Measurements from ENCODE around the gene ZNF512.

The ZNF512 gene

DNA sequence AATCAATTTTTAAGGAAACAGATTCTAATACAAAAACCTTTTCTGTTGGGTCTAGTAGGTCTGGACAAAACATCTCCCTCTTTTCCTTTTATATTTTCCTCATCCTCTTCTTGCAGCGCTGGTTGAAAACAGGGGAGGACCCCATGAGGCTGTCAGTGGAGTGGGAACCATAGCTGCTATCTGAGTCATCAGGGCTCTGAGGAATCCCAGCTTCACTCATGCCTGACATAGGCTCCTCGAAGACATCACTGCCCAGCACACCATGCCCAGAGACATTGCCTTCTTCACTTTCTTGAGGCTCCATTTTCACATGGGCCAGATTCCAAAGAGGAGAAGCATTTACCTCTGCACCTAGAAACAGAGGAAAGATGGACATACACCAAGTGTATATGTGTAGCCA lies 70.6 kb downstream of the ZNF512 start:
- TF ChIP-seq CTCF (IDR thresholded peaks at IDR 0.05; ENCODE audit: control insufficient read depth, extremely low read depth, insufficient read depth): no peak
- no peak overlapping the region for H3K4me3 ChIP-seq (ENCODE audit: low read depth, low read length)
- DNase-seq (ENCODE audit: low read depth): no peak

- DNase-seq (ENCODE audit: low read depth): no peak
- TF ChIP-seq CTCF (IDR thresholded peaks at IDR 0.05; ENCODE audit: control insufficient read depth, extremely low read depth, insufficient read depth): no peak
- H3K4me3 ChIP-seq (ENCODE audit: low read depth, low read length): no peak overlapping the region
These were observed 72.5 kb downstream of the ZNF512 start for GRCh38 chr2:27655155-27655951.

- no peak for TF ChIP-seq CTCF (IDR thresholded peaks at IDR 0.05; ENCODE audit: control insufficient read depth, extremely low read depth, insufficient read depth)
- no peak for DNase-seq (ENCODE audit: low read depth)
- no peak overlapping the region for H3K4me3 ChIP-seq (ENCODE audit: low read depth, low read length)
These were observed 78.5 kb downstream of the ZNF512 start for GRCh38 chr2:27661371-27661770.

GRCh38 chr2:27663285-27664153 lies 80.7 kb downstream of the ZNF512 start, which contains the start of the genes SLC4A1AP and SUPT7L:
SLC4A1AP (plus strand) TSS chr2:27663889; CDS start chr2:27663915, 26 bp downstream.
SUPT7L (minus strand) TSS chr2:27663614; CDS start chr2:27662192, 1,422 bp downstream.
- no peak for TF ChIP-seq CTCF (IDR thresholded peaks at IDR 0.05; ENCODE audit: control insufficient read depth, extremely low read depth, insufficient read depth)
- peak; percentile 66 for DNase-seq (ENCODE audit: low read depth)
- peak within 1 kb of the TSS; percentile 87 for H3K4me3 ChIP-seq (ENCODE audit: low read depth, low read length)

- DNase-seq (ENCODE audit: low read depth): no peak
- no peak for TF ChIP-seq CTCF (IDR thresholded peaks at IDR 0.05; ENCODE audit: control insufficient read depth, extremely low read depth, insufficient read depth)
- peak overlapping the region; percentile 87 for H3K4me3 ChIP-seq (ENCODE audit: low read depth, low read length)
These were observed 81.3 kb downstream of the ZNF512 start for GRCh38 chr2:27664154-27664574.

DNA sequence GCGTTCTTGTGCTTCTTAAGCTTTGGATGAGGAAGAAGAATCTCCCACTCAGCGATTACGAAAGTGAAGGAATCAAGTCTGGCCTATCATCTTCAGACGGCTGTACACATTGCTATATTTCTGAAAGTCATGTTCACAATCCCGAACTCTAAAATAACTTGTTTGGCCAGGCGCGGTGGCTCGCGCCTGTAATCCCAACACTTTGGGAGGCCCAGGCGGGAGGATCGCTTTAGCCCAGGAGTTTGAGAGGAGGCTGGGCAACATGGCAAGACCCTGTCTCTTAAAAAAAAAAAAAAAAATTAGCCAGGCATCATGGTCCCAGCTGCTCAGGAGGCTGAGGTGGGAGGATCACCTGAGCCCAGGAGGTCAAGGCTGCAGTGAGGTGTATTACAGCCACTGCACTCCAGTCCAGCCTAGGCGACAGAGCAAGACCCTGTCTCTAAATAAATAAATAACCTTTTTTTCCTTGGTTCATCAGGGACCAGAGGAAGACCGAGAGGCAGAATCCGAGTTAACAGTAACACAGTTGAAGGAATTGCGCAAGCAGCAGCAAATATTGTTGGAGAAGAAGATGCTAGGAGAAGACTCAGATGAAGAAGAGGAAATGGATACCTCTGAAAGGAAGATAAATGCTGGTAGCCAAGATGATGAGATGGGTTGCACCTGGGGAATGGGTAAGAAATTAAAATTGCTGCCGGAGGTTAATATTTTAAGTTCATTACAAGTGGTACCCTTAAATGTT lies 82.0 kb downstream of the ZNF512 start:
- no peak for DNase-seq (ENCODE audit: low read depth)
- TF ChIP-seq CTCF (IDR thresholded peaks at IDR 0.05; ENCODE audit: control insufficient read depth, extremely low read depth, insufficient read depth): no peak
- peak overlapping the region; percentile 87 for H3K4me3 ChIP-seq (ENCODE audit: low read depth, low read length)
